Natural killer cell (primary cell): Measurements from ENCODE around the gene MYO9A. TPM values are rescaled to one million over a fixed set of nuclear protein-coding genes. Genes with fewer than 3 reads are reported as not detected.
A peak's percentile ranks its signal among the peaks of the same experiment; 100 is the strongest.
"Not testable (repeated sequence)": the region's sequence is repeated elsewhere in the genome, so short reads cannot be mapped to it uniquely, and the experiment has no call there.

Experiments used
- ATAC-seq, 3 donors: fragments of 150-1000 bp in 2 of 3; fragments of 200-7000 bp in 1 of 3; cut with Tn5 transposase; 1 replicate in 1 of 3; 2 replicates in 2 of 3; pipeline ENCODE4 v1.10.0; 2021; ENCODE audit warnings: mild to moderate bottlenecking in 2 of 3, moderate library complexity in 2 of 3
- DNase-seq, 2 donors: peaks; one replicate each; pipeline versions ENCODE4 v3.0.0 to v3.0.0-alpha.2; 2013 to 2021; ENCODE audit warnings: mixed read lengths in 1 of 2
- H3K27ac ChIP-seq: one replicate; pipeline ENCODE4 v1.5.1; 2013; ENCODE audit warnings: mild to moderate bottlenecking, low read length
- H3K27me3 ChIP-seq: one replicate; pipeline ENCODE4 v1.6.1; 2013; ENCODE audit warnings: low read length; ENCODE audit not compliant: control insufficient read depth, insufficient read depth
- H3K36me3 ChIP-seq: one replicate; pipeline ENCODE4 v1.6.1; 2013; ENCODE audit warnings: low read length; ENCODE audit not compliant: control insufficient read depth, insufficient read depth
- H3K4me1 ChIP-seq: one replicate; pipeline ENCODE4 v1.6.1; 2013; ENCODE audit warnings: low read length; ENCODE audit not compliant: control insufficient read depth, insufficient read depth
- H3K4me3 ChIP-seq: one replicate; pipeline ENCODE4 v1.5.1; 2013; ENCODE audit warnings: low read length
- H3K9me3 ChIP-seq: one replicate; pipeline ENCODE4 v1.6.1; 2013; ENCODE audit warnings: low read length; ENCODE audit not compliant: control insufficient read depth, insufficient read depth
- H3K27ac Mint-ChIP-seq, 2 donors: one replicate each; pipeline ENCODE4 v1.8.0; 2022; ENCODE audit warnings: mild to moderate bottlenecking in 2 of 2, mixed read lengths in 2 of 2, moderate library complexity in 1 of 2
- H3K27me3 Mint-ChIP-seq, 2 donors: one replicate each; pipeline ENCODE4 v1.8.0; 2022; ENCODE audit warnings: low read depth in 2 of 2, mixed read lengths in 2 of 2
- H3K36me3 Mint-ChIP-seq: one replicate; pipeline ENCODE4 v1.8.0; 2022; ENCODE audit warnings: mixed read lengths
- H3K4me1 Mint-ChIP-seq, 2 donors: one replicate each; pipeline ENCODE4 v1.8.0; 2022; ENCODE audit warnings: mixed read lengths in 2 of 2
- H3K4me3 Mint-ChIP-seq: one replicate; pipeline ENCODE4 v1.8.0; 2022; ENCODE audit warnings: mild to moderate bottlenecking, moderate library complexity, mixed read lengths
- H3K9me3 Mint-ChIP-seq, 2 donors: one replicate each; pipeline ENCODE4 v1.8.0; 2022; ENCODE audit warnings: mixed read lengths in 2 of 2
- CTCF ChIP-seq: fragments of 200-600 bp; IDR thresholded peaks from one replicate; pipeline ENCODE4 v1.8.0; 2022; ENCODE audit warnings: antibody characterized with exemption
- WGBS: methylation state at CpG from one replicate; pipeline ENCODE4 v1.1.7; 2013; ENCODE audit warnings: missing lambda C conversion rate; ENCODE audit not compliant: insufficient coverage; 5-methylcytosine and 5-hydroxymethylcytosine counted together
- intact Hi-C: fragments of 100-400 bp; cut with micrococcal nuclease; formaldehyde crosslinking; loops from one replicate; pipeline ENCODE4 v1.14.2; 2022
- total RNA-seq, 4 donors: library from RNA; stranded (reverse); fragments of 120-200 nt in 1 of 4; gene quantifications; one replicate each; pipeline versions ENCODE4 v1.2.3 to v1.2.4, GENCODE V29; 2013 to 2022

The MYO9A gene
- total RNA-seq, 3 donors from 2014 or later (not counting 1 experiment from before 2014, with no cell fraction given): 36.3 to 40.4 (median 37.3) TPM

GRCh38 chr15:72082176-72082575 is 35.8 kb downstream of the MYO9A start:
- no peak overlapping the region for H3K27ac ChIP-seq
- Mint-ChIP-seq H3K27ac (no peak overlapping the region), H3K4me1 (peaks cover 14 to 15% of the 10 kb centered on the region in 2 donors), H3K36me3 (no peaks in the 10 kb centered on the region), H3K27me3 (no peaks in the 10 kb centered on the region), H3K4me3 (no peak overlapping the region), H3K9me3 (no peaks in the 10 kb centered on the region)
- TF ChIP-seq CTCF: no peak
- H3K27me3 ChIP-seq: no peaks in the 10 kb centered on the region
- 100% methylated on average over 1 of the region's 1 CpG for WGBS
- no peaks in the 10 kb centered on the region for H3K4me1 ChIP-seq
- H3K4me3 ChIP-seq: no peak overlapping the region
- DNase-seq (no peak), ATAC-seq (no peak)
- H3K9me3 ChIP-seq: no peaks in the 10 kb centered on the region
- H3K36me3 ChIP-seq: no peaks in the 10 kb centered on the region
- intact Hi-C loops: no loop called here

GRCh38 chr15:72078887-72079286 is 39.1 kb downstream of the MYO9A start:
- H3K9me3 Mint-ChIP-seq: no peaks in the 10 kb centered on the region
- no peaks in the 10 kb centered on the region for H3K36me3 Mint-ChIP-seq
- no peak for TF ChIP-seq CTCF
- Histone ChIP-seq H3K4me3 (no peak overlapping the region), H3K27me3 (no peaks in the 10 kb centered on the region), H3K36me3 (no peaks in the 10 kb centered on the region), H3K27ac (no peak overlapping the region), H3K9me3 (no peaks in the 10 kb centered on the region), H3K4me1 (no peaks in the 10 kb centered on the region)
- 7% methylated on average over 3 of the region's 6 CpGs for WGBS
- H3K4me1 Mint-ChIP-seq: peaks cover 19 to 22% of the 10 kb centered on the region in 2 donors
- intact Hi-C loops: no loop called here
- peak; percentile 29 to 75 (median 43) for ATAC-seq
- H3K27ac Mint-ChIP-seq: peak overlapping the region in 1 of 2 donors; percentile 37
- no peak for DNase-seq
- no peaks in the 10 kb centered on the region for H3K27me3 Mint-ChIP-seq
- no peak overlapping the region for H3K4me3 Mint-ChIP-seq

- Mint-ChIP-seq H3K4me3 (no peak overlapping the region), H3K4me1 (peaks cover 21 to 29% of the 10 kb centered on the region in 2 donors), H3K27me3 (no peaks in the 10 kb centered on the region), H3K9me3 (no peaks in the 10 kb centered on the region), H3K27ac (peak overlapping the region in 1 of 2 donors; percentile 37), H3K36me3 (no peaks in the 10 kb centered on the region)
- no peak for TF ChIP-seq CTCF
- DNase-seq (no peak), ATAC-seq (no peak)
- Histone ChIP-seq H3K4me1 (no peaks in the 10 kb centered on the region), H3K27me3 (no peaks in the 10 kb centered on the region), H3K36me3 (no peaks in the 10 kb centered on the region), H3K4me3 (no peak overlapping the region), H3K27ac (no peak overlapping the region), H3K9me3 (no peaks in the 10 kb centered on the region)
- no CpG with 5 or more reads among the region's 1 CpG for WGBS
- intact Hi-C loops: no loop called here
Observed at GRCh38 chr15:72077950-72078349, 40.0 kb downstream of the MYO9A start.

- no peak for TF ChIP-seq CTCF
- no peaks in the 10 kb centered on the region for H3K27me3 ChIP-seq
- no peaks in the 10 kb centered on the region for H3K27me3 Mint-ChIP-seq
- no peaks in the 10 kb centered on the region for H3K9me3 Mint-ChIP-seq
- H3K36me3 ChIP-seq: no peaks in the 10 kb centered on the region
- WGBS: 96% methylated on average over 4 of the region's 5 CpGs
- H3K27ac Mint-ChIP-seq: no peak overlapping the region
- H3K4me1 Mint-ChIP-seq: peaks cover 32 to 40% of the 10 kb centered on the region in 2 donors
- H3K36me3 Mint-ChIP-seq: no peaks in the 10 kb centered on the region
- intact Hi-C loops: no loop called here
- no peak overlapping the region for H3K27ac ChIP-seq
- no peak overlapping the region for H3K4me3 Mint-ChIP-seq
- no peaks in the 10 kb centered on the region for H3K9me3 ChIP-seq
- DNase-seq (no peak), ATAC-seq (no peak)
- no peaks in the 10 kb centered on the region for H3K4me1 ChIP-seq
- H3K4me3 ChIP-seq: no peak overlapping the region
Observed at GRCh38 chr15:72074335-72075060, 43.5 kb downstream of the MYO9A start.

GRCh38 chr15:72071448-72071825 is 46.5 kb downstream of the MYO9A start:
- H3K36me3 ChIP-seq, H3K9me3 ChIP-seq, H3K27me3 Mint-ChIP-seq, H3K4me3 Mint-ChIP-seq, H3K9me3 Mint-ChIP-seq, H3K36me3 Mint-ChIP-seq, H3K27ac Mint-ChIP-seq, ATAC-seq, intact Hi-C loops, H3K4me1 ChIP-seq, H3K27me3 ChIP-seq, H3K27ac ChIP-seq, DNase-seq, H3K4me3 ChIP-seq: not testable (repeated sequence)
- 88% methylated on average over 6 of the region's 8 CpGs for WGBS
- H3K4me1 Mint-ChIP-seq: peaks cover 21 to 32% of the 10 kb centered on the region in 2 donors
